ENCODE data around the gene ZC3H12A. TPM values are rescaled to one million over a fixed set of nuclear protein-coding genes. Genes with fewer than 3 reads are reported as not detected.

The ZC3H12A gene
- total and polyA plus RNA-seq, 2 of the 8 experiments (the other 6 are each of a cell fraction or from before 2014, with no cell fraction given) = 7.4 to 10.0 TPM

DNA sequence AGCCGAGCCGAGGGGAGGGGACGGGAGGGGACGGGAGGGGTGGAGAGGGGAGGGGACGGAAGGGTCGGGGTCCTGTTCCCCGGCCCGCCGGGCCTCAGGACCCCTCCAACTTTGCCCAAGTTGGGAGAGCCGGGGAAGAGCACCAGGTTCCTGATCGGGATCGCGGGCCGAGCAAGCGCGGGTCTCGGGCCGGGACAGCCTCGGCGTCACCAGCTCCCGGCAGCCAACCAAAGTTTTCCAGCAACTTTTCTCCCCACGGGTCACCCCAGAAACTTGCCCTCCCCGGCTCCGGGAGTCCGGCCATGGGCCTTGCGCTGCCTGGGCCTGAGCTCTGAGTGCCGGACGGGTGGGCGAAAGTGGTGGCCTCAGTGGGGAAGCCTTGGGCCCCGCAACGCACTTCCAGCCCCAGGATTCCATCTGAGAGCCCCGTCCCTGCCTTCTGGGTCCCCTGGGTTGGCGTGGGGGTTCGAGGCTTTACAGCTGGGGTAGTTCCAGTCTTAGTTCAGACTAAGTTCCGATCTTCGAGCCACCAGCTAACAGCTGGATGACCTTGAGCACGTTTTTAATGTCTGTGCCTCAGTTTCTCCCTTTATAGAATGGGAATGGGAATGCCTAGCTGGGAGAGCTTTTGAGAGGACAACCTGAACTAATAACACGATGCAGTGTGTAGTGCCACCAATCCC is 458 bp downstream of the ZC3H12A start:
- no peak overlapping the region for H2AK5ac ChIP-seq (ENCODE audit: low read depth, low read length)
- no peak overlapping the region for H3K27ac ChIP-seq (ENCODE audit: low read depth, low read length)
- H3K79me1 ChIP-seq (ENCODE audit: low read depth, low read length) = peaks cover 8% of the 10 kb centered on the region
- H3K23me2 ChIP-seq (ENCODE audit: low read depth, low read length) = peaks cover 8% of the 10 kb centered on the region
- no peak overlapping the region for H4K91ac ChIP-seq (replicated peaks; ENCODE audit: insufficient read length, low read length)
- H3K4me1 ChIP-seq (replicated peaks in 1 of 4; ENCODE audit: control insufficient read depth in 3 of 4, insufficient read depth in 4 of 4, low read length in 3 of 4) = peaks cover 6 to 60% (median 36%) of the 10 kb centered on the region in 4 experiments
- H4K5ac ChIP-seq (ENCODE audit: insufficient read length, low read depth, low read length) = no peak overlapping the region
- H3K9ac ChIP-seq (replicated peaks in 1 of 4; ENCODE audit: extremely low read depth in 1 of 4, low read depth in 3 of 4, low read length in 3 of 4) = peak overlapping the region in 3 of 4 experiments; percentile 39 to 55 (median 50); a peak in 4 of 7 replicates
- H3K9me3 ChIP-seq (ENCODE audit: insufficient read depth in 2 of 2, low read depth in 1 of 2, low read length in 1 of 2) = no peaks in the 10 kb centered on the region
- H3K23ac ChIP-seq (ENCODE audit: insufficient read length) = no peak overlapping the region
- peak overlapping the region; percentile 75 to 98 for H3K4me2 ChIP-seq (ENCODE audit: insufficient read depth in 1 of 2, low read depth in 2 of 2, low read length in 2 of 2)
- no peak overlapping the region for H2BK5ac ChIP-seq (ENCODE audit: low read depth, low read length)
- peaks cover 1 to 13% (median 9%) of the 10 kb centered on the region in 4 experiments; a peak in 6 of 7 replicates for H3K27me3 ChIP-seq (replicated peaks in 1 of 4; ENCODE audit: control insufficient read depth in 3 of 4, extremely low read depth in 1 of 4, insufficient read depth in 3 of 4, low read length in 3 of 4)
- H2AFZ ChIP-seq (ENCODE audit: low read length) = no peak overlapping the region
- H4K20me1 ChIP-seq (replicated peaks in 1 of 2; ENCODE audit: control insufficient read depth in 1 of 2, insufficient read depth in 2 of 2, low read length in 2 of 2) = peaks cover 0 to 20% of the 10 kb centered on the region in 2 experiments
- H2BK12ac ChIP-seq (ENCODE audit: low read depth, low read length) = no peak overlapping the region
- no peak overlapping the region for H2BK120ac ChIP-seq (replicated peaks; ENCODE audit: low read depth, low read length)
- peaks cover 0 to 10% (median 4%) of the 10 kb centered on the region in 4 experiments; a peak in 4 of 8 replicates for H3K36me3 ChIP-seq (ENCODE audit: control insufficient read depth in 2 of 4, insufficient read depth in 4 of 4, low read length in 3 of 4)
- DNase-seq (ENCODE audit: low read depth in 1 of 2, low spot score in 2 of 2) (no peak), FAIRE-seq (no peak)
- no peak overlapping the region for H2BK20ac ChIP-seq (ENCODE audit: low read length)
- H3K79me2 ChIP-seq (ENCODE audit: control insufficient read depth in 1 of 2, insufficient read depth in 2 of 2, low read length in 2 of 2) = peaks cover 0 to 26% of the 10 kb centered on the region in 2 experiments; a peak in 2 of 4 replicates
- peak overlapping the region; percentile 46 to 76 (median 62) for H3K4me3 ChIP-seq (ENCODE audit: extremely low read depth in 1 of 4, insufficient read depth in 2 of 4, low read depth in 3 of 4, low read length in 4 of 4)
- ChIA-PET CTCF (ENCODE audit: partially characterized antibody) (interaction anchor here (0.6 to 17.4 kb wide), 6 partner anchors 9 to 927 kb away, joined by 3 to 213 read pairs (median 8); no protein-coding TSS in a partner anchor), POLR2A (ENCODE audit: partially characterized antibody) (interaction anchor here (0.9 to 5.7 kb wide), 10 partner anchors 10 to 624 kb away, joined by 3 to 68 read pairs (median 6); partner anchors contain the start of gene MEAF6)
- no peak overlapping the region for H3K14ac ChIP-seq (ENCODE audit: insufficient read length)
- no peak overlapping the region for H3K18ac ChIP-seq (ENCODE audit: extremely low read depth, low read length)
- TF ChIP-seq ASH2L (IDR thresholded peaks at IDR 0.05; ENCODE audit: low read length) = peak; percentile 0
- TF ChIP-seq POLR2AphosphoS5 (IDR thresholded peaks at IDR 0.05; ENCODE audit: low read depth, low read length) = no peak; the same call in 1 of the 2 replicates
- H3K4ac ChIP-seq (replicated peaks; ENCODE audit: insufficient read length, low read depth, low read length) = no peak overlapping the region
- no peak overlapping the region for H3K56ac ChIP-seq (replicated peaks; ENCODE audit: insufficient read length, low read depth, low read length)
- no peak overlapping the region for H4K8ac ChIP-seq (ENCODE audit: extremely low read depth, insufficient read depth, low read length)
- H2BK15ac ChIP-seq (ENCODE audit: low read length) = no peak overlapping the region
- 15% methylated on average over 29 of the region's 38 CpGs; no CpG with 5 or more reads in 1 of the 2 experiments for WGBS, 2 experiments (ENCODE audit: extremely low coverage in 1 of 2, insufficient coverage in 1 of 2, insufficient read length in 1 of 2, insufficient replicate concordance in 2 of 2, low coverage in 1 of 2, low lambda C conversion rate in 2 of 2, missing lambda C conversion rate in 1 of 2)

Measured in H1 (cell line).